Germinal center (tissue), 1 donor: ENCODE measurements around the gene ZC3H12C.

Experiments
- DNase-seq: peaks from one replicate; pipeline ENCODE4 v3.0.0; 2012; ENCODE audit warnings: mixed read lengths, low spot score

ZC3H12C gene

DNA sequence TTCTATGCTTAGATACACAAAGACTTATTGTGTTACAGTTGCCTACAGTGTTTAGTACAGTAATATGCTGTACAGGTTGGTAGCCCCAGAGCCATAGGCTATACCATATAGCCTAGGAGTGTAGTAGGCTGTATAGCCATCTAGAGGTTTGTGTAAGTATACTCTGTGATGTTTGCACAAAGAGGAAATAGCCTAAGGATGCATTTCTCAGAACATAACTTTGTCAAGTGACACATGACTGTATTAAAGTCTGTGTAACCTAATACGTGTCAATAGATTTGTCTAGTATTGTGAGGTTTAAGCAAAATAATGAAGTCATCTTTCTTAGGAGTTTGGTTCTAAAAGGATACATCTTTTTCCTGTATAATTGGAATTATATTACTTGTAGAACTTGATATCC, 5.5 kb downstream of the ZC3H12C start:
- no peak for DNase-seq

DNA sequence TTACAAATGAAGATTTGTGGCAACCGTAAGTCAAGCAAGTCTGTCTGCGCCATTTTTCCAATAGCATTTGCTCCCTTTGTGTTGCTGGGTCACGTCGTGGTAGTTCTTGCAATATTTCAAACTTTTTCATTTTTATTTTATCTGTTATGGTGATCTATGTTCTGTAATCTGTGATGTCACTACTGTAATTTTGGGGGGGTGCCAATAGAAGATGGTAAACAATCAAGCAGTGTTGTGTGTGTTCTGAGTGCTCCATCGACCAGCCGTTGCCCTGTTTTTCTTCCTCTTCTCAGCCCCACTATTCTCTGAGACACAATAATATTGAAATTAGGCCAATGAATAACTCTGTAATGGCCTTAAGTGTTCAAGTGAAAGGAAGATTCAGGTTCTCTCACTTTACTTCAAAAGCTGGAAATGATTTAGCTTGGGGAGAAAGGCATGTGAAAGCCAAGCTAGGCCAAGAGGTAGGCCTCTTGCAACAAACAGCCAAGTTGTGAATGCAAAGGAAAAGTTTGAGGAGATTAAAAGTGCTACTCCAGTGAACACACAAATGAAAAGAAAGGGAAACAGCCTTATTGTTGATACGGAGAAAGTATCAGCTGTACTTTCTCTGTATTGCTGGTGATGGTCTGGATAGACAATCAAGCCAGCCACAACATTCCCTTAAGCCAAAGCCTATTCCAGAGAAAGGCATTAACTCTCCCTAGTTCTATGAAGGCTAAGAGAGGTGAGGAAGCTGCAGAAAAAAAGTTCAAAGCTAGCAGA, 7.5 kb downstream of the ZC3H12C start:
- DNase-seq: no peak

DNA sequence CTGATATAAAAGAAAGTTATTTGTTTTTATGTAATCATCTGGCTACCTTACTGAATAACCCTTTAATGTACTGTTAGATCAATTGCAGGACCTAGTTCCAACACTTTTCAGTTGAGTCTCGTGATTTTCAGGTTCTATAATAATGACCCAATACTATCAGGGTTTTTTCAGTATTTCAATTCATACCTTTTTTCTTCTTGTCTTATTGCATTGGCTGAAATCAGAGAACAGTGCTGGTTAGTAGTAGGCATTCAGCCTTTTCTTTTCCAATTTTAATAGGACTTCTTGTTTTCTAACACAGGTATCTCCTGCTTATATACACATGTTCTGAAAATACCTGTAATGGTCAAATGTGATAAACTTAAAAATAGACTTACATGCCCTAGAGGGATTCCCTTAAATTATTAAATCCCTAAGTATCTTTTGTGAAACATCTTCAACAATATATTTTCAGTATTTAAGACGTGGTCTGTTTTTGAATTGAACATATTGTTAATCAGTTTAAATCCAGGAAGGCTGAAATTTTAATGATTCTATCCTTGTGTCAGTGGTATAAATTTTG, 13.6 kb downstream of the ZC3H12C start:
- DNase-seq: no peak

DNA sequence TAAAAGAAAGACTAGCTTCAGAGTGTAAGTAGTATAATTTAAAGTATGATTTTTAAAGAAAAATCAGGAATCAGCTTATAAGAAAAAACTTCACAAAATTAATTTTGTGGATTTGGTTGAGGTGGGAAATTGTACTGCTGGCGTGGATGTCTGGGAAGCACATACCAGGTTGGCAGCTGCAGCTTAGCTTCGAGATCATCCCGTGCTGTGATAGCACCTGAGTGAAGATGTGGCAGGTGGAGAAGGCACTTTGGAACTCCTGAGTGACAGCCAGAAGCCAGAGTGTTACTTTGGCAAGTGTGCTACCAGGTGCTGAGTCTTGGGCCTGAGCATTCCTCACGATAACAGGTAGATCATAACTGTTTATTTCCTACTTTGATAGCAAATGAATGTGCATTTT, 17.7 kb downstream of the ZC3H12C start:
- DNase-seq: no peak

DNA sequence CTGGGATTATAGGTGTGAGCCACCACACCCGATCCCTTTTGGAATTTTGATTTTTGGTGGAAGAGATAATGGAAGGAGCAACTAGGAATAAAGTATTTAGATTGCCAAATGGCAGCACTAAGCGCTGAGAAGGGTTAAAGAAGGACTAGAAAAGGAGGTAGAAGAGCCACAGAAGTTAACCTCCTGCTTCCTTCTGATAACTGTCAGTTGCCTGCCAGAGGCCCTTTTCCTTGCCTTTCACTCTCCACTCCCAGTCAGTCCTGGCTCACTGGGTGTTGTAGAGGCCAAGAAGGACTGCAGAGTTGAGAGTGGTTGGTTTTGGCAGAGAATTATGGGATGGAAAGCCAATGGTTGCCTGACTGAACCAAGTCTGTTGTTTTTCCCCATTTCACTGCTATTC, 19.3 kb downstream of the ZC3H12C start:
- DNase-seq: no peak

DNA sequence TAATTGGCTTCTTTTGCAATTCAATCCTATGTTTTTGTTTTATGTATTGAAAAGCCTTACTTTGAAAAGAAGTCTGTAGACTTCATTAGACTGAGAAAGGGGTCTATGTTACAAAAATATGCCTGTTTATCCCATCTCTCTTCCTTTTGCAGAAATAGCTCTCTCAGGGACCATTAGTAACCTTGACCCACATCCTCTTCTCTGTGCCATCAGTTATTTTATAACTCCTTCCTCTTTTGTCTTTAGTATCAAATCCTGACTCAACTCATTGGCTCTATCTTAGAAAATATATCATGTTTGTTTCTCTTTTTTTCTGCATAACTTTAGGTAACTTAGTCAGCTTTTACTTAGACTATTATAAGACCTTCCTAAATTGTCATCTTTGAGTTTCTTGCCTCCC, 20.3 kb downstream of the ZC3H12C start:
- DNase-seq: no peak

DNA sequence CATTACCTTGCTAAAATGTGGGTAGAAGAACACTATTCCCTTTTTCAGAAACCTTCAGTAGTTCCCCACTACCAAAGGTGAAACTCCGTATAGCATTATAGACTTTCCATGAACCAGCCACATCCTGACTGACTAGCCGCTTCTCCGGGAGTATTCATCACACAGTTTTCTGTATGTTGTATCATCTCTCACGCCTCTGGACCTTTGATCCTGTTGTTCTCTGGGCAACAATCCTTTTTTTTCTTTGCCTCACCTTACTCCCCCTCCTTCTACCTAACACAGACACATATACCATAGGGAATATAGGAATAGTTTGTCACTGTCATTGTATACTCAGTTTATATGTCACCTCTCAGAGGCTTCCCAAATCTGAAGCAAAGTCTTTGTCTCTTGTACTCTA, 20.8 kb downstream of the ZC3H12C start:
- DNase-seq: no peak

DNA sequence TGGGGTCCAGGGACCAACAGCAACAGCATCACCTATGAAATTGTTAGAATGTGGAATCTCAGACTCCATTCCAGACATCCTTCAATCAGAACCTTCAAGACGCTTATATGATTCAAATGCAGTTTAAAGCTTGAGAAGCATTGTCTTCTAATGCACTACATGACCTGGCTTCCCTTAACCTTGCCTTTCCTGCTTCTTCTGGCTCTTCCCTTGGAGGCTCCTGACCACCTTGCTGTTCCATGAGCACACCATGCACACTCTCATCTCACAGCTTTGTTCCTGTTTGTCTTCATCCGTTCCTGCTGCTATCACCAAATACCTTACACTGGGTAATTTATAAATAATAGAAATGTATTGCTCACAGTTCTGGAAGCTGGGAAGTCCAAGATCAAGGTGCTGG, 26.1 kb downstream of the ZC3H12C start:
- no peak for DNase-seq

DNA sequence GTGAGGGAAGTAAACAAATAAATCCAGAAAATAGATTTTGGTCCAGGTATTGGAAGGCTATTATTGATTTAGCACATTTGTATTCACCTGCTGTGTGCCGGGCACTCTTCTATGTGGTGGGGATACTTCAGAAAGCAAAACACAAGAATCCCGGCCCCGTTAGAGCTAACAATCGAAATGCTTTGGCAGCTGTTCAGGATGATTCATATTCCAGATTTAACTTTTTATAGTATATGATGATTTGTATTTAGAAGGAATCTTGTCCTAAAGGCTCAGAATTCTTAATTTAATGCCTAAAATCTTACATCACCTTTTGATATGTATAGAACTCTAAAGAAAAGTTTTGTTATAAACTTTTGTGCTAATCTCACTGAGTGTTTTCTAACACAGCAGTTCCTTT, 28.0 kb downstream of the ZC3H12C start:
- DNase-seq: no peak

DNA sequence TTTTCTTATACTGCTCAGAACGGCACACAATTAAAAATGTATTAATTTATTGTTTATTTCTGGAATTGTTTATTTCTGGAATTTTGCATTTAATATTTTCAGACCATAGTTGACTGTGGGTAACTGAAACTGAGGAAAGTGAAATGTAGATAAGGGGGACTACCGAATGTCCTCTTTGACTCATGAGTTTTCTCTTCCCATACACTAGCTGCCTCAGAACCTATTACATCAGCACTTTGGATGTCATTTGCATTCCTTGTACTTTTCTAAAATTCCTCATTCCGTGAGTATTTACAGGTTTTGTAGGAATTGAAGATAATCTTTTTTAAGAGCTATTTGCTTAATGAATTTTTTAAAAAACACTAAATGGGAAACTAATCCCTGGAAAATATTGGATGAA, 29.8 kb downstream of the ZC3H12C start:
- no peak for DNase-seq

DNA sequence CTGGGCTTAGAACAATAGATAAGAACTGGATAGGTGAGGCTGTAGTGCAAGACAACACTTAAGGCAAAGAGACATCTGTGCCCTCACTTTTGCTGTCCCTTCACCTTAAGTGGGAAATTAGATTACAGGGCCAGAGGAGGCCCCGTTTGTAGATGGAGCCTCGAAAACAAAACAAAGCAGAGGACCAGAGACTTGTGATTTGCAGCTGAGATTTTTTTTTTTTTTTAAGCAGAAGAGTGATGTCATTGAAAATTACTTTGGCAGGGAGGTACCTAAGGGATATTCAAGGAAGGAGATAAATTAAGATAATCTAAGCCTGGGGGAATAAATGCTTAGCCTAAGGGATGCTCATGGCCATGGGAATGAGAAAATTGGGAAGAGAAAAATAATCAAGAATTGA, 31.4 kb downstream of the ZC3H12C start:
- no peak for DNase-seq

DNA sequence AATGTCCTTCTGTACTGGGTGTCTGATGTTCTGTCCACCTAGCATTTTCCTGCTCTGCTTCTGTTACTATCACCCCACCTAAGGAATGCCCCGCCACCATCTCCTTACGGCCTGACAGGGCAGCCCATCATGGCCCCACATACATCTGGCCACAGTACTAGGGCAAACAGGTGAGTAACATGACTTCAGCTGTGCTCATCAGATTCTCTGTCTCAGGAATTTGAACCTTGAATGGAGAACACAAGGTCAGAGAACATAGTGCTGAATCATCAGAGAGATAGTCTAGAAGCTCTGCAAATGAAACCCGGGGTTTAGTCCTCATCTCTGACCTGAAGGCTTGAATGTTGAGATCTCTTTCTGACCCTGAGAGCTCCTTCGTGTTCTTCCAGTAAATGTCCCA, 32.4 kb downstream of the ZC3H12C start:
- DNase-seq: no peak

DNA sequence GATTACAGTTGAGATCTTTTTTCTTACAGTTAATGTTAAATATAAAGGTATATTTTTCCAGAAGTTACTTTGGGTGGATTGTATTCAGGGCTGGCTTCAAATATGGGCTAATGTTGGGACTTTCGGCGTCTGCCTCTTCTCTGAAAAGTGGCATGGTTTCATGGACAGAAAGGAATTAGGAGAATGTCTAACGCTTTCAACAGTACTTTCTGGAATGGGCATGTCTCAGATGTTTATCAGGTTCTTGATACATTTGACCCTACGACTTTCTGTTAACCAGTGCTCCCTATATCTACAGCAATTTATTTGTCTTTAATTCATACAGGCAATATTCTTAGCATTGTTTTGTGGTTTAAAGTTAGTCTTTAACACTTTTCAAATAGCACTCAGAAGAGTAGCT, 33.7 kb downstream of the ZC3H12C start:
- no peak for DNase-seq

DNA sequence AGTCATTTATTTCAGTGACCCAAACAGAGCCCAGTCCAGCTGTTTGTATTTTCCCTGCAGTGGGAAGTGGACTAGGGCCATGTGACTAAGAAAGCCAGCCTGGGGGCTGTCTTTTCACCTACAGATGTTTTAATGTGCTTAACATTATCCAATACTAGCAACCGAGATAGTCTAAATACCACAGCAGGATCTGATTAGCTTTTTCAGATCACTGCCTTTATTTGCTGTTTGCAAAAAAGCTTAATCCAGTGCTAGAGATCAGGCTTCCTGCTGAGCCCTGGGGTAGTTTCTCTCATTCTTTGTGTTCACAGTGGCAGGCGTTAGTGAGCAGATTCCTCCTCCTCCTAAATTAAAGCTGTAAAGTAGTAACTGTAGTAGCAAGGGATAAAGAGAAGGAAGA, 35.0 kb downstream of the ZC3H12C start:
- no peak for DNase-seq

DNA sequence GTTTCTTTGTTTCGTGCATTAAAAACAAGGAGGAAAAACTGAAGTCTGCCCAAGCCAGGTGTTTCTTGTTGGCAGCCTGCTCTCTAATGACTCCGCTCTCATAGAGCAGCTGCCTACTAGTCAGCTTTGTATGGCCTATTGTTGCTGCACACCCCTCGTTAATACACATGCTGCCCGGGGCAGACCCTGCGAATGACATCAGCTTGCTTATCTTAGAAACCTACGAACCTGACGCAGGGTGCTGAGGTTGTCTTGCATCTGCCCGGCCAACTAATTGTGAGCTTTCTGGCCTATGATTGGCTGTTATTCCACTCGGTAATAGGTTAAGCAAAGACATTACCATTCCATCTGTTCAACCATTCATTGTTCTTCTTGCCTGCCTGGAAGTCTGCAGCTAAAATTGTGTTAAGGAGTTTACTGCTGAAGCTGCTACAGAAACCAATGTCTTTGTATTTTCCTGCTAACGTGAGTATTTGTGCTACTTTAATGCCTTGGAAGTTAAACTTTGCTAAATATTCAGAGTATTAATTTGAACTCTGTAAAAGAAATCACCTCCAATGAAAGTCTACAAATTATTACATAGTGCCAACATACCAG, 37.5 kb downstream of the ZC3H12C start:
- DNase-seq: no peak

DNA sequence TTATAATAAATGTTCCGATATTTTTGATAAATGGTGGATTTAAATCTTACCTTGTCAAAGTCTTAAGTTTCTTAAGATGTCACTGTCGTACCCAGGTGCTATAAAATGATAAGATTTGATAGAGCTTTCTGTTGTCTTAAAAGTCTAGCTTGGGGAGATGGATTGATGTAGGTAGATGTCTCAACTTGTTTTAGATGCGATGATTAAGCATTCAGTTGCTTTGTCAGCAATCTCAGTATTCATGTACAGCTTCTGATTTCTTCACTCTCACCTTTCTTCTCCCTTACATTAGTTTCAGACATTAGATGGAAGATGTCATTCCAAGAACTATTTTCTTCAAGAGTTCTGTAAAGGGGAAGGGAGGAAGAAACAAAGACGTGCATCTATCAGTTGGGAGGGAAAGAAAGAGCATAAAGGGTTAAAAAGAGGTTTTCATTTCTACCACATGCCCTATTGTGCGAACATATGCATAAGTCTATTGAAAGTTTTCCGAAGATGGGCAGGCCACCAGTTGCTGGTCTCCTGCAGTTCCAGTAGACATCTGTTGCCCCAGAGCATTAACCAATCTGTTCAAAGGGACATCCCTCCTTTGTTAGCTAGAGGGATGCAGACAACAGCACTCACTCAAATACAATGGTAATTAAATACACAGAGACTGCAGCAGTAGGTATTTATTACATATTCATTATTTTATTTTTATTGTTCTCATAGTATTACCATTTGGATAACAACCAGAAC, 38.4 kb downstream of the ZC3H12C start:
- no peak for DNase-seq

DNA sequence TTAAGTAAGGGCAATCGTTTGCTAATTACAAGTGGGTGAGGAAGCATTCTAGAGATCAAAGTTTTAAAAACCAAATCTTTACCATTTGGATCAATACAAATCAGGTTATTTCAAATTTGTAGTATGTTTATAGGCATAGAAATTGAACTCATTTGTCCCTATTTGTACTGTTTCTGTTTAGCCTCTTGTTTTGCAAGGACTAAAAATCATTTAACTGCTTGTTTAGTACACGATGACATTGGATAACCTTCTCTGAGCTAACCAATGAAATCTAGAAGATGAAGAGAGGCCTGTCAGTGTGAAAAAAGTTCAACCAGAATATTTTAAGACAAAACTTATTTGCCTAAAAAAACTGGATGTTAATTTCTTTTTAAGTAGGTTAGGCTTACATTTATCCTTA, 40.0 kb downstream of the ZC3H12C start:
- no peak for DNase-seq

DNA sequence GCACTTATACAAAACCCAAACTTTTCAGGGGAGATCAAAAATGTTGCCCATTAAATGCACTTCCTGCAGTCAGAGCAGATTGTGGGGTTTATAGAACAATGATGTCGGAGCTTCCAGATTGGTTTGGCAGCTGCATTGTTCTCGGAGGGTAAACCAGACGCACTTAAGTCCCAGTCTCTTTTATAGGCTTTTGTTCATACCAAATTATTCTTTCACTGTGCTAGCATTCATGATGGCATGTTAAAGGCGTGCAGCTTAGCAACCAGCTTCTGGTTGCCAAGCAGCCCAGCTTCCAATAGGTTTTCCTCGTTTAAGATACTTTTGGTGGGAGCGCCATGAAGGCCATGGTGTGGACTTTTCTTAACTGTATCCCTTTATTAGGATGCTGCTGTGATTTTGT, 40.9 kb downstream of the ZC3H12C start:
- DNase-seq: no peak

DNA sequence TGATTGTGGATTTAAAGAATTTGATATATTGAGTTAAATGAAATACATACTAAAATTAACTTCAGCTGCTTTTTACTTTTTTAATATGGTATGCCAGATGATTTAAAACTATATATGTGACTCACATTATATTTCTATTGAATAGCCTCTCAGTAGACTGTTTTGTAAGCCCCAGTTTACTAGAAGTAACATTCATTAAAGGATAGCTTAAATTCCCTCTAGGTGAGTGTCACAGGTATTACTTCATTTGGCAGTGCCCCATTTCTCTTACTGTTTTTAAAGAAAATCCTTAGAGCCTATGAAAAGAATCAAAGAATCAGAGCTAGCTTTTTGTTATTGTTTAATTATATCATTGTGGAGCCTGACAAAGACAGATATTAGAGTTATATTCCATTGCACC, 48.6 kb downstream of the ZC3H12C start:
- DNase-seq: no peak

DNA sequence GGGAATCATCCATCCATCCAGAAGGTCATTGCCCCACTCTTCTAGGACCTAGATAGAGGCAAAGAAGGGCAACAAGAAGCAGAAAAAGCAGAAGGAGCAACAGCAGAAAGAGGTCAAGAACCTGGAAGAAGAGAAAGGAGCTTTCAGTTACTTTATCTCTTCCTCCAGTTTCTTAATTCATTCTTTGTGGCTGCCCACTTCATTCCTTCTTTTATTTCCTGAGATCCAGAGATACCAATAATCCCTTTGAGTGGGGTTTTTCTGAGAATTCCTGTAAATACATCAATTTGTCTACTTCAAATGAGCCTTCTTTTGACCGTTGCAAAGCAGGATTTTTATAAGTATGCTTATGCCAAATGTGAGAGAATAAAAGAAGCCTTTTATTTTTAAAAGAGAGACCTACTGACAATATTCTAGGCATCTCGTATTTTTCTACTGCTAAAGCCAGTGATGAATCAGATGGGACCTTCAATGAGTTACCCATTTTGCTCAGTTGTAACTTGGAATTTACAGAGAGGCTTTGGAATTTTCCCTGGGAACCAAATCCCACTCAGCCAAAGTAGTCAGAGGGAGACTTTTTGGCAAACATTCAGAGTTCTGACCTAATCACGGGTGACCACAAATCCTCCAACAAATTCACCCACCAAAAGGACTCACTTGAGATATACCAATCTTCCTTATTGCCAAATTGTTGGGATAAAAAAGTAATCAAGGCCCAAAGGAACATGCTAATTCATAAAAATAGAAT, 54.9 kb downstream of the ZC3H12C start:
- no peak for DNase-seq

DNA sequence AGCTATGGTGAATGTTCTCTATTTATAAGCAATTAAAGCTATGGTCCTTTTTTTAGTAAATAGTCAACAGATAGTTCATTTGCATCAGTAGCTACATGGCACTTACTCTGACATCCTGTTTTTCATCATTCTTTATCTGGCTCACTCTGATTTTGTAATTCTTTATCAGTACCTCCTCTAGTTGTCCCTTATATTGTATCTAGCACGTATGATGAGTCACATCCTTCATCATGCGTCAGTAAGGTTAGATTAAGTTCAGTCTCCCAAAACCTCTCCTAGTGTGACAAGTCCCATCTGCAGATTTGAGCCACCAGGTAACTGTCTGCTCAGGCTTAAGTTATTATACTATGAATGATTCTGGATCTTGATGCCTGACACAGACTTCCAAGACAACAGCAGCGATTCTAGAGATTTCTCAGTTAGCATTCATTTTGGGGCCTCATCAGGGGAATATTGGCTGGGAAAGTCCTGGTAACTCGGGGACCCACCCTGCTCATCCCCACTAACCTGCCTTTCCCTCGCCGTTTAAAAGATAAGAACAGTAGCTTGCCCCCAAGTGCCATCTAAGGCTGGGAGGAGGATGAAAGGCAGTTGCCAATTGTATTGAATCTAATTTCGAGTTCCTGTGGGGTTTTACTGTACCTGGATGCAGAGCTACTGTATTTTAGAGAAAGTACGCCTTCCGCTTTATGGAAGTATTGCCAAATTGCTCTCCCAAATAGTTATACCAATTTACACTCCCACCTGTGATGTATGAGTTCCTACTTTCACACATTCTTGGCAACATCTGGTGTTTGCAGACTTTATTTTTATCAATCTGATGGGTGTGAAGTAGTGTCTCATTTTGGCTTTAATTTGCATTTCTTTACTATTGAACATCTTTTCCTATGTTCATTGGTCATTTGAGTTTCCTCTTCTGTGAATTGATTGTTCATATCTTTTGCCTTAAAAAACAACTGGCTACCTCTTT, 55.9 kb downstream of the ZC3H12C start:
- DNase-seq: peak; percentile 4
